ENCODE results near the gene MTO1. TPM values are rescaled to one million over a fixed set of nuclear protein-coding genes. Genes with fewer than 3 reads are reported as not detected.
"Not testable (repeated sequence)": the region's sequence is repeated elsewhere in the genome, so short reads cannot be mapped to it uniquely, and the experiment has no call there.

Gene MTO1
- total and polyA plus RNA-seq, 2 experiments from 2014 or later: 21.8 to 28.9 TPM

GRCh38 chr6:73513496-73513854 is 51.9 kb downstream of the MTO1 start:
- Histone ChIP-seq H3K27me3 (replicated peaks; ENCODE audit: insufficient read depth) (no peaks in the 10 kb centered on the region), H3K4me2 (ENCODE audit: unreplicated experiment) (no peak overlapping the region), H3K36me3 (ENCODE audit: low read depth) (peaks cover 33% of the 10 kb centered on the region), H3K9me2 (ENCODE audit: insufficient read depth) (no peaks in the 10 kb centered on the region), H4K20me1 (ENCODE audit: insufficient read depth) (peaks cover 32% of the 10 kb centered on the region), H3K9ac (no peak overlapping the region), H3K79me2 (ENCODE audit: insufficient read depth) (peaks cover 21% of the 10 kb centered on the region), H3K4me1 (ENCODE audit: insufficient read depth) (peaks cover 16% of the 10 kb centered on the region), H3K27ac (peak overlapping the region; percentile 74), H3K4me3 (no peak overlapping the region), H3F3A (ENCODE audit: insufficient read depth) (peaks cover 73% of the 10 kb centered on the region), H3K9me3 (ENCODE audit: low read depth) (no peaks in the 10 kb centered on the region), H2AFZ (no peak overlapping the region)
- 48 to 61% methylated on average over 3 of the region's 3 CpGs for WGBS, 2 experiments (ENCODE audit: low coverage in 1 of 2, low lambda C conversion rate in 2 of 2, missing lambda C conversion rate in 2 of 2)
- no peak for TF ChIP-seq EZH2phosphoT487 (IDR thresholded peaks at IDR 0.05; ENCODE audit: insufficient read depth, low read depth)
- TF ChIP-seq EZH2 (IDR thresholded peaks at IDR 0.05; ENCODE audit: insufficient read depth, poor library complexity, severe bottlenecking): no peak
- DNase-seq: peak; percentile 36
- in situ Hi-C loops (cut with MboI): loop anchor here (25.0 kb wide), 1 partner anchor 99 kb away; no protein-coding TSS in a partner anchor

GRCh38 chr6:73514746-73515110 is 53.2 kb downstream of the MTO1 start:
- Histone ChIP-seq H3K4me3 (no peak overlapping the region), H2AFZ (no peak overlapping the region), H3K9me2 (ENCODE audit: insufficient read depth) (no peaks in the 10 kb centered on the region), H3K36me3 (ENCODE audit: low read depth) (peaks cover 44% of the 10 kb centered on the region), H3K9ac (peak overlapping the region; percentile 100), H3K4me2 (ENCODE audit: unreplicated experiment) (no peak overlapping the region), H3F3A (ENCODE audit: insufficient read depth) (peaks cover 74% of the 10 kb centered on the region), H3K27me3 (replicated peaks; ENCODE audit: insufficient read depth) (no peaks in the 10 kb centered on the region), H3K79me2 (ENCODE audit: insufficient read depth) (peaks cover 34% of the 10 kb centered on the region), H3K9me3 (ENCODE audit: low read depth) (no peaks in the 10 kb centered on the region), H3K4me1 (ENCODE audit: insufficient read depth) (peaks cover 16% of the 10 kb centered on the region), H4K20me1 (ENCODE audit: insufficient read depth) (peaks cover 32% of the 10 kb centered on the region), H3K27ac (peak overlapping the region; percentile 74)
- TF ChIP-seq EZH2phosphoT487 (IDR thresholded peaks at IDR 0.05; ENCODE audit: insufficient read depth, low read depth): no peak
- TF ChIP-seq EZH2 (IDR thresholded peaks at IDR 0.05; ENCODE audit: insufficient read depth, poor library complexity, severe bottlenecking): no peak
- WGBS, 2 experiments (ENCODE audit: low coverage in 1 of 2, low lambda C conversion rate in 2 of 2, missing lambda C conversion rate in 2 of 2): 29 to 38% methylated on average over 3 of the region's 3 CpGs
- peak; percentile 32 for DNase-seq
- in situ Hi-C loops (cut with MboI): loop anchor here (25.0 kb wide), 1 partner anchor 98 kb away; no protein-coding TSS in a partner anchor

- Histone ChIP-seq H4K20me1 (ENCODE audit: insufficient read depth) (peaks cover 32% of the 10 kb centered on the region), H3K36me3 (ENCODE audit: low read depth) (peaks cover 49% of the 10 kb centered on the region), H2AFZ (no peak overlapping the region), H3F3A (ENCODE audit: insufficient read depth) (peaks cover 72% of the 10 kb centered on the region), H3K4me2 (ENCODE audit: unreplicated experiment) (no peak overlapping the region), H3K27me3 (replicated peaks; ENCODE audit: insufficient read depth) (no peaks in the 10 kb centered on the region), H3K4me1 (ENCODE audit: insufficient read depth) (peaks cover 16% of the 10 kb centered on the region), H3K4me3 (no peak overlapping the region), H3K79me2 (ENCODE audit: insufficient read depth) (peaks cover 39% of the 10 kb centered on the region), H3K9me3 (ENCODE audit: low read depth) (no peaks in the 10 kb centered on the region), H3K9ac (peak overlapping the region; percentile 100), H3K9me2 (ENCODE audit: insufficient read depth) (no peaks in the 10 kb centered on the region), H3K27ac (peak overlapping the region; percentile 74)
- TF ChIP-seq EZH2 (IDR thresholded peaks at IDR 0.05; ENCODE audit: insufficient read depth, poor library complexity, severe bottlenecking) (no peak), EZH2phosphoT487 (IDR thresholded peaks at IDR 0.05; ENCODE audit: insufficient read depth, low read depth) (no peak)
- in situ Hi-C loops (cut with MboI): loop anchor here (25.0 kb wide), 1 partner anchor 97 kb away; no protein-coding TSS in a partner anchor
- WGBS, 2 experiments (ENCODE audit: low coverage in 1 of 2, low lambda C conversion rate in 2 of 2, missing lambda C conversion rate in 2 of 2): 49 to 65% methylated on average over 4 of the region's 4 CpGs
- DNase-seq: peak; percentile 46
These were observed 53.7 kb downstream of the MTO1 start for GRCh38 chr6:73515204-73515655.

DNA sequence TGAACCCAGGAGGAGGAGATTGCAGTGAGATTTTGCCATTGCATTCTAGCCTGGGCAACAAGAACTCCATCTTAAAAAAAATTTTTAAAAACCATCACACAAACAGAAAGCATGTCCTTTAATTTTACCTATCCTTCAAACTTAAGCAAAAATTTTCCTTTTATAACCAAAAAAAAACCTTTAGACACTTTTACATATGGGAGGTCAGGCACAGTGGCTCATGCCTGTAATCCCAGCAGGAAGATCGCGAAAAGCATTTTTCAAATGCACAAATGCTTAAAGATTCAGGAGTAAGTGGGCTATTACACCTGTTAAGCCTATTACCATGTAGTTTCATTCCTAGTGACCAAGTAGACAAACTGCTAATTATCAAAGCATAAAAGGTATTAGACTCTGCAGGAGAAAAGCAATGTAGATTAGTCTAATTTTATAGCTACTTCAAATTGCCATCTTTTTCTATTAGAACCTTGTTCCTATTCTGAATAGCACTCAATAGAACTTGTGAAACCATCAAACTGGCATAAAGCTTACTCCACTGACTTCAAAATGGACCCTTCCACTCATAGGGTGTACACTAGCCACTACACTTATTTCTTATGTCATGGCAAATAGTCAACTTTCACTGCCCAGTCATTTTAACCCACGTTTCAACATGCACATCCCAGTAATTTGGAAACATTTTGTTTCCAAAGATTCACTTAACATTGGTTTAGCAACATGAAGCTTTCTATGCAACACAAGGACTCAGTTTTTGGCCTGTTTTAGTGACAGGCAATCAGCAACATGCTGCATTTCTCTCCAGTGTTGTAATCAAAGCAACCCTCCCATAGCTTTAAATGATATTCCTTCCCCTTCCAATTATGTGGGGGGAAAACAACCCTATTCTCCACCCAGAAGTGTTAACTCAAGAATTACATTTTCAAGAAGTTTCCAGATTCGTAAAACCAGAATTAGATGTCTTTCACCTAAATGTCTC is 55.3 kb downstream of the MTO1 start:
- Histone ChIP-seq H3K9me2 (ENCODE audit: insufficient read depth) (no peaks in the 10 kb centered on the region), H3F3A (ENCODE audit: insufficient read depth) (peaks cover 70% of the 10 kb centered on the region), H3K4me1 (ENCODE audit: insufficient read depth) (peaks cover 16% of the 10 kb centered on the region), H3K9ac (peak overlapping the region; percentile 100), H4K20me1 (ENCODE audit: insufficient read depth) (peaks cover 32% of the 10 kb centered on the region), H2AFZ (no peak overlapping the region), H3K4me3 (peak overlapping the region; percentile 72), H3K27ac (peak overlapping the region; percentile 74), H3K36me3 (ENCODE audit: low read depth) (peaks cover 53% of the 10 kb centered on the region), H3K27me3 (replicated peaks; ENCODE audit: insufficient read depth) (no peaks in the 10 kb centered on the region), H3K9me3 (ENCODE audit: low read depth) (no peaks in the 10 kb centered on the region), H3K4me2 (ENCODE audit: unreplicated experiment) (peak overlapping the region; percentile 77), H3K79me2 (ENCODE audit: insufficient read depth) (peaks cover 45% of the 10 kb centered on the region)
- peak; percentile 57 for DNase-seq
- TF ChIP-seq EZH2phosphoT487 (IDR thresholded peaks at IDR 0.05; ENCODE audit: insufficient read depth, low read depth) (no peak), EZH2 (IDR thresholded peaks at IDR 0.05; ENCODE audit: insufficient read depth, poor library complexity, severe bottlenecking) (no peak)
- WGBS, 2 experiments (ENCODE audit: low coverage in 1 of 2, low lambda C conversion rate in 2 of 2, missing lambda C conversion rate in 2 of 2): 53 to 57% methylated on average over 4 of the region's 4 CpGs
- in situ Hi-C loops (cut with MboI): loop anchor here (25.0 kb wide), 1 partner anchor 95 kb away; no protein-coding TSS in a partner anchor

DNA sequence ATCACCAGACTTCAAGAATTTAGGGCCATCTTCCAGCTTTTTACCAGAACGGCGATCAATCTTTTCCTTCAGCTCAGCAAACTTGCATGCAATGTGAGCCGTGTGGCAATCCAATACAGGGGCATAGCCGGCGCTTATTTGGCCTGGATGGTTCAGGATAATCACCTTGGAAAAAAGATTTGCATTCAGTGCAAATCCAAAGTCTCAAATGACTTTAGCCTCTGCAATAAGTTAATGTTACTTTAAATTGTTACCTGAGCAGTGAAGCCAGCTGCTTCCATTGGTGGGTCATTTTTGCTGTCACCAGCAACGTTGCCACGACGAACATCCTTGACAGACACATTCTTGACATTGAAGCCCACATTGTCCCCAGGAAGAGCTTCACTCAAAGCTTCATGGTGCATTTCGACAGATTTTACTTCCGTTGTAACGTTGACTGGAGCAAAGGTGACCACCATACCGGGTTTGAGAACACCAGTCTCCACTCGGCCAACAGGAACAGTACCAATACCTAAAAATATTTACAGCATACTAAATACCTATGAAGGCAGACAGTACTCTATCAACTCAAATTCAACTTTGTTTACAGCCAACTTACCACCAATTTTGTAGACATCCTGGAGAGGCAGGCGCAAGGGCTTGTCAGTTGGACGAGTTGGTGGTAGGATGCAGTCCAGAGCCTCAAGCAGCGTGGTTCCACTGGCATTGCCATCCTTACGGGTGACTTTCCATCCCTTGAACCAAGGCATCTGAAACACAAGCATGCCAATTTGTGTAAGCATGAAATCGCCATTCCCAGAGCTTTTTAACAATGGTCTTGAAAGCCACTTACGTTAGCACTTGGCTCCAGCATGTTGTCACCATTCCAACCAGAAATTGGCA is 56.8 kb downstream of the MTO1 start:
- H3K9me2 ChIP-seq (ENCODE audit: insufficient read depth); H3K27me3 ChIP-seq (replicated peaks; ENCODE audit: insufficient read depth); H2AFZ ChIP-seq; H3K9me3 ChIP-seq (ENCODE audit: low read depth): not testable (repeated sequence)
- Histone ChIP-seq H3F3A (ENCODE audit: insufficient read depth) (peaks cover 80% of the 10 kb centered on the region), H3K27ac (peak overlapping the region; percentile 100), H3K9ac (peak overlapping the region; percentile 100), H3K4me3 (peak overlapping the region; percentile 97), H3K79me2 (ENCODE audit: insufficient read depth) (peaks cover 53% of the 10 kb centered on the region), H4K20me1 (ENCODE audit: insufficient read depth) (peaks cover 32% of the 10 kb centered on the region), H3K36me3 (ENCODE audit: low read depth) (peaks cover 53% of the 10 kb centered on the region), H3K4me1 (ENCODE audit: insufficient read depth) (peaks cover 32% of the 10 kb centered on the region), H3K4me2 (ENCODE audit: unreplicated experiment) (peak overlapping the region; percentile 99)
- in situ Hi-C loops (cut with MboI): loop anchor here (25.0 kb wide), 1 partner anchor 94 kb away; no protein-coding TSS in a partner anchor
- 7 to 8% methylated on average over 19 of the region's 19 CpGs for WGBS, 2 experiments (ENCODE audit: low coverage in 1 of 2, low lambda C conversion rate in 2 of 2, missing lambda C conversion rate in 2 of 2)
- peak; percentile 41 for DNase-seq

All from GM23248 (cell line).